ENCODE data around the gene TNFRSF1B. TPM values are rescaled to one million over a fixed set of nuclear protein-coding genes. Genes with fewer than 3 reads are reported as not detected.

Gene TNFRSF1B
- total and polyA plus RNA-seq, 9 of the 15 experiments (the other 6 are each of a cell fraction or from before 2014, with no cell fraction given): 8.8 to 91.3 (median 36.0) TPM

GRCh38 chr1:12204754-12205658, 38.2 kb downstream of the TNFRSF1B start:
- TF ChIP-seq BCOR (IDR thresholded peaks at IDR 0.05) (peak; percentile 18; the same call in 1 of the 2 replicates), ZNF121 (CRISPR knock-in tag; conservative IDR thresholded peaks at IDR 0.05) (peak; percentile 72), ZNF668 (CRISPR knock-in tag; IDR thresholded peaks at IDR 0.05) (no peak)
- CTCF ChIA-PET (ENCODE audit: low intra/inter-chr PET ratio): interaction anchor here (0.7 to 7.6 kb wide), 2 partner anchors 80 kb away, joined by 3 to 195 read pairs; no protein-coding TSS in a partner anchor
- Histone ChIP-seq H3K79me2 (ENCODE audit: control insufficient read depth, insufficient read depth, low read length) (no peaks in the 10 kb centered on the region), H3K27me3 (ENCODE audit: control insufficient read depth in 2 of 2, insufficient read depth in 2 of 2, low read length in 2 of 2) (no peaks in the 10 kb centered on the region), H2AFZ (ENCODE audit: low read depth, low read length) (no peak overlapping the region), H3K4me2 (ENCODE audit: insufficient read depth, low read length) (no peak overlapping the region), H3K9ac (ENCODE audit: insufficient read depth in 1 of 2, low read depth in 2 of 2, low read length in 2 of 2) (peak overlapping the region in 1 of 2 experiments; percentile 22; a peak in 1 of 4 replicates), H3K4me3 (no peak overlapping the region), H3K36me3 (ENCODE audit: control insufficient read depth, insufficient read depth, low read length) (peaks cover 49% of the 10 kb centered on the region; the same call in 2 of the 3 replicates), H3K4me1 (replicated peaks in 1 of 2; ENCODE audit: control insufficient read depth in 2 of 2, insufficient read depth in 2 of 2, low read length in 2 of 2) (peaks cover 15 to 33% of the 10 kb centered on the region in 2 experiments; a peak in 4 of 5 replicates), H4K20me1 (replicated peaks; ENCODE audit: control insufficient read depth, insufficient read depth, low read length) (0 out of 2 replicates have a peak, but pooled peaks cover 3% of the 10 kb centered on the region), H3K9me1 (ENCODE audit: control insufficient read depth, insufficient read depth, low read length) (no peaks in the 10 kb centered on the region), H3K9me3 (replicated peaks; ENCODE audit: control insufficient read depth, insufficient read depth, low read depth, low read length) (no peaks in the 10 kb centered on the region), H3K27ac (ENCODE audit: extremely low read depth, low read depth, low read length) (no peak overlapping the region)
- ATAC-seq: no peak
- FAIRE-seq: no peak
- BruUV-seq (replicated peaks): no TSS peak
- no peak for DNase-seq (ENCODE audit: extremely low read depth in 1 of 4, low spot score in 3 of 4)
- WGBS (ENCODE audit: insufficient coverage, low coverage, missing lambda C conversion rate): 77% methylated on average over 7 of the region's 7 CpGs
- POLR2A ChIA-PET: interaction anchor here (0.6 to 1.1 kb wide), 4 partner anchors 74 to 165 kb away, joined by 3 to 5 read pairs (median 3); no protein-coding TSS in a partner anchor
- in situ Hi-C loops (cut with MboI): no loop called here
- intact Hi-C loops (cut with micrococcal nuclease): loop anchor here (5.0 kb wide), 1 partner anchor 43 kb away; no protein-coding TSS in a partner anchor
